ENCODE measurements around the gene SCIN. TPM values are rescaled to one million over a fixed set of nuclear protein-coding genes. Genes with fewer than 3 reads are reported as not detected.
"Not testable (repeated sequence)": the region's sequence is repeated elsewhere in the genome, so short reads cannot be mapped to it uniquely, and the experiment has no call there.

Gene SCIN
- total RNA-seq, 3 donors from 2014 or later (not counting 1 experiment from before 2014, with no cell fraction given): 0.08 TPM; not detected in 2

DNA sequence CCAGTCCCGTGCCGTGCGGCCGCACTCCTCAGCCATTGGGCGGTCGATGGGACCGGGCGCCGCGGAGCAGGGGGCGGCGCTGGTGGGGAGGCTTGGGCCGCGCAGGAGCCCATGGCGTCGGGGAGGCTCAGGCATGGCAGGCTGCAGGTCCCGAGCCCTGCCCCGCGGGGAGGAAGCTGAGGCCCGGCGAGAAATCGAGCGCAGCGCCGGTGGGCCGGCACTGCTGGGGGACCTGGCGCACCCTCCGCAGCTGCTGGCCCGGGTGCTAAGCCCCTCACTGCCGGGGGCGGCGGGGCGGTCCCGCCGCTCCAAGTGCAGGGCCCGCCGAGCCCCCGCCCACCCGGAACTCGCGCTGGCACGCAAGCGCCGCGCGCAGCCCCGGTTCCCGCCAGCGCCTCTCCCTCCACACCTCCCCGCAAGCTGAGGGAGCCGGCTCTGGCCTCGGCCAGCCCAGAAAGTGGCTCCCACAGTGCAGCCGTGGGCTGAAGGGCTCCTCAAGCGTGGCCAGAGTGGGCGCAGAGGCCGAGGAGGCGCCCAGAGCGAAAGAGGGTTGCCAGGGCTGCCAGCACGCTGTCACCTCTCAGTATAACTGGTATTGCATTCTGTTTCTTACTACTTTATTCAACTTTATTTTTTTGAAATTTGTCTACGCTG, 14.3 kb upstream of the SCIN start:
- H3K4me1 Mint-ChIP-seq; H3K36me3 Mint-ChIP-seq; H3K4me3 Mint-ChIP-seq; H3K27me3 Mint-ChIP-seq (ENCODE audit: low read depth in 2 of 2); H3K4me1 ChIP-seq (ENCODE audit: control insufficient read depth, insufficient read depth, low read length); H3K27ac Mint-ChIP-seq; intact Hi-C loops (cut with micrococcal nuclease); H3K27ac ChIP-seq (ENCODE audit: low read length); H3K9me3 Mint-ChIP-seq; H3K27me3 ChIP-seq (ENCODE audit: control insufficient read depth, insufficient read depth, low read length); H3K9me3 ChIP-seq (ENCODE audit: control insufficient read depth, insufficient read depth, low read length); ATAC-seq; H3K36me3 ChIP-seq (ENCODE audit: control insufficient read depth, insufficient read depth, low read length); H3K4me3 ChIP-seq (ENCODE audit: low read length): not testable (repeated sequence)
- WGBS (ENCODE audit: insufficient coverage): 91% methylated on average over 59 of the region's 60 CpGs
- DNase-seq: peak in 1 of 2 donors; percentile 26

DNA sequence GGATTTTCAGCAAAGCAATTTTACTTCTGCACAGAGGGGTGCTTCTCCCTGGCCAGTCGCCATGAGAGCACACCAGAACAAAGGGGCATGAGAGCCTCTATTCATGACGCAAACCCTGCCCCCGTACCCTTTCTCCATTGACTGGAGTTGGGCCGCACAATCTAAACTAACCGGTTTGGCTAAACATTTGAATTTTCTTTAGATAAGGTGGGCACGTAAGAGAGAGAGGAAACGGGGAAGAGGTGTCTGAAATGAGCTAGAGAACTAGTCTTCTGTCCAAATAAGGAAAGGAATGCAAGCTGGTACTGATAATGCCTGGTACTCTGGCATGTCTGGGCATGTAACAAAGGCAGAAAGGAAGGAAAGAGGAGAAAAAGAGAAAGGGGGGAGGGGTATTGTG, 13.2 kb upstream of the SCIN start:
- TF ChIP-seq, protein P1, sequence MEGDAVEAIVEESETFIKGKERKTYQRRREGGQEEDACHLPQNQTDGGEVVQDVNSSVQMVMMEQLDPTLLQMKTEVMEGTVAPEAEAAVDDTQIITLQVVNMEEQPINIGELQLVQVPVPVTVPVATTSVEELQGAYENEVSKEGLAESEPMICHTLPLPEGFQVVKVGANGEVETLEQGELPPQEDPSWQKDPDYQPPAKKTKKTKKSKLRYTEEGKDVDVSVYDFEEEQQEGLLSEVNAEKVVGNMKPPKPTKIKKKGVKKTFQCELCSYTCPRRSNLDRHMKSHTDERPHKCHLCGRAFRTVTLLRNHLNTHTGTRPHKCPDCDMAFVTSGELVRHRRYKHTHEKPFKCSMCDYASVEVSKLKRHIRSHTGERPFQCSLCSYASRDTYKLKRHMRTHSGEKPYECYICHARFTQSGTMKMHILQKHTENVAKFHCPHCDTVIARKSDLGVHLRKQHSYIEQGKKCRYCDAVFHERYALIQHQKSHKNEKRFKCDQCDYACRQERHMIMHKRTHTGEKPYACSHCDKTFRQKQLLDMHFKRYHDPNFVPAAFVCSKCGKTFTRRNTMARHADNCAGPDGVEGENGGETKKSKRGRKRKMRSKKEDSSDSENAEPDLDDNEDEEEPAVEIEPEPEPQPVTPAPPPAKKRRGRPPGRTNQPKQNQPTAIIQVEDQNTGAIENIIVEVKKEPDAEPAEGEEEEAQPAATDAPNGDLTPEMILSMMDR (IDR thresholded peaks at IDR 0.05): no peak
- 84% methylated on average over 7 of the region's 7 CpGs for WGBS (ENCODE audit: insufficient coverage)
- no peaks in the 10 kb centered on the region for H3K36me3 ChIP-seq (ENCODE audit: control insufficient read depth, insufficient read depth, low read length)
- no peak overlapping the region for H3K4me3 Mint-ChIP-seq
- H3K27ac ChIP-seq (ENCODE audit: low read length): no peak overlapping the region
- H3K4me3 ChIP-seq (ENCODE audit: low read length): no peak overlapping the region
- H3K4me1 Mint-ChIP-seq: no peaks in the 10 kb centered on the region
- no peaks in the 10 kb centered on the region for H3K27me3 Mint-ChIP-seq (ENCODE audit: low read depth in 2 of 2)
- intact Hi-C loops (cut with micrococcal nuclease): no loop called here
- H3K9me3 Mint-ChIP-seq: peaks cover 3 to 4% of the 10 kb centered on the region in 2 donors
- H3K27me3 ChIP-seq (ENCODE audit: control insufficient read depth, insufficient read depth, low read length): no peaks in the 10 kb centered on the region
- ATAC-seq (no peak), DNase-seq (no peak)
- no peaks in the 10 kb centered on the region for H3K4me1 ChIP-seq (ENCODE audit: control insufficient read depth, insufficient read depth, low read length)
- no peak overlapping the region for H3K27ac Mint-ChIP-seq
- H3K9me3 ChIP-seq (ENCODE audit: control insufficient read depth, insufficient read depth, low read length): peaks cover 2% of the 10 kb centered on the region
- H3K36me3 Mint-ChIP-seq: peaks cover 7% of the 10 kb centered on the region

DNA sequence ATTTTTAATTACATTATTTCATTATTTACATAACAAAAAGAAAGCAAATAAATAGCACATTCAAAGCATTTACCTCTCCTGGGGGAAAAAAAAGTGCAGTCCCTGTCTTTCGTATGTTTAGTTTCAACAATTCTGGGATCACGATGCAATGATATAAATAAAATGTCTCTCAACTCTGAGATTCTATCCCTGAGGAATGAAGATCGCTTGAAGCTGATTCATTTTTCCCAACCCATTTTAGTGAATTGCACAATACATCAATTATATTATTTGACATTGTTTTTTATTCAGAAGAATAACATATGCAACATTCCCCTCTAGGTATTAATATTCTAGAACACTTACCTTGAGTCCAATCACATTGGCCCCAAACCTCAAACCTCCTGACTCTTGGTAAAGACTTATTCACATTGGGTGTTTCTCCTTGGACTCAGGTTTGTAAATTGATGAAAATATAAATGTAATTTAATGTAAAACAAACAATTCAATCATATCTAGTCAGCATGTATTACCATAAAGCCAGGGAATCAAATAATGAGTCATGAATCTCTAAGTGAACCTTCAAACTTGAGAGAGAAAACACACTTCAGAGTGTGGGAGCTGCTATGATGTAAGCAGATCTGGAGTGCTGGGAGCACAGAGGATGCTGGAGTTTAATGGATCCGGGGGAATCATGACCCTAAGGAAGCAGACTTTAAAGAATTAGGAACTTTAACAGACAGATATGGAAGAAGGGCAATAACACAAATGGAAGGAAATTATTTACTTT, 5.3 kb upstream of the SCIN start:
- Histone ChIP-seq H3K4me3 (ENCODE audit: low read length) (no peak overlapping the region), H3K36me3 (ENCODE audit: control insufficient read depth, insufficient read depth, low read length) (no peaks in the 10 kb centered on the region), H3K27me3 (ENCODE audit: control insufficient read depth, insufficient read depth, low read length) (peaks cover under 1% of the 10 kb centered on the region), H3K4me1 (ENCODE audit: control insufficient read depth, insufficient read depth, low read length) (peaks cover under 1% of the 10 kb centered on the region), H3K27ac (ENCODE audit: low read length) (no peak overlapping the region), H3K9me3 (ENCODE audit: control insufficient read depth, insufficient read depth, low read length) (no peaks in the 10 kb centered on the region)
- TF ChIP-seq, protein P1 (IDR thresholded peaks at IDR 0.05): no peak
- WGBS (ENCODE audit: insufficient coverage): 89% methylated on average over 3 of the region's 4 CpGs
- Mint-ChIP-seq H3K27ac (no peak overlapping the region), H3K27me3 (ENCODE audit: low read depth in 2 of 2) (peaks cover 8 to 16% of the 10 kb centered on the region in 2 donors), H3K4me1 (peaks cover 3 to 4% of the 10 kb centered on the region in 2 donors), H3K36me3 (no peaks in the 10 kb centered on the region), H3K9me3 (no peaks in the 10 kb centered on the region), H3K4me3 (no peak overlapping the region)
- intact Hi-C loops (cut with micrococcal nuclease): no loop called here
- ATAC-seq (no peak), DNase-seq (no peak)

DNA sequence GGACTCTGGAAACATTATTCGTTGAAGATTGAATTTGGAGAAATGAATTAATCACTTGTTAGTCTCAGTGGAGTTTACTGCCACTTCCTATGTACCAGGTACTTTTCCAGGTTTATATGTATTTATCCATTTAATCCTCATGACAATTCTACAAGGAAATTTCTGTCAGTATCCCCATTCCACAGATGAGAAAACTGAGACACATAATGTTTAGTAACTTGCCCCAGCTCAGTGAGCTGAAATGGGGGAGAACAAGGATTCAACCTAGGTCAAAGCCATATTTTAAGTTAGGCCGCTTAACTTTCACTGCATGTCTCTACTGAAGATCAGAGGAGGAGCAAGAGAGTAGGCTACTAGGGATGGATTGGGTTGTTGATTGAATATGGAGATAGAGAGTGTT, 4.6 kb upstream of the SCIN start:
- no peaks in the 10 kb centered on the region for H3K9me3 Mint-ChIP-seq
- DNase-seq (no peak), ATAC-seq (no peak)
- H3K36me3 ChIP-seq (ENCODE audit: control insufficient read depth, insufficient read depth, low read length): no peaks in the 10 kb centered on the region
- peaks cover 8% of the 10 kb centered on the region for H3K4me1 ChIP-seq (ENCODE audit: control insufficient read depth, insufficient read depth, low read length)
- no peak overlapping the region for H3K4me3 ChIP-seq (ENCODE audit: low read length)
- H3K4me3 Mint-ChIP-seq: no peak overlapping the region
- TF ChIP-seq, protein P1 (IDR thresholded peaks at IDR 0.05): no peak
- H3K27me3 Mint-ChIP-seq (ENCODE audit: low read depth in 2 of 2): peaks cover 12 to 22% of the 10 kb centered on the region in 2 donors
- intact Hi-C loops (cut with micrococcal nuclease): no loop called here
- H3K27ac ChIP-seq (ENCODE audit: low read length): no peak overlapping the region
- H3K27me3 ChIP-seq (ENCODE audit: control insufficient read depth, insufficient read depth, low read length): peaks cover 6% of the 10 kb centered on the region
- 78% methylated on average over 2 of the region's 2 CpGs for WGBS (ENCODE audit: insufficient coverage)
- peaks cover 7 to 8% of the 10 kb centered on the region in 2 donors for H3K4me1 Mint-ChIP-seq
- no peaks in the 10 kb centered on the region for H3K9me3 ChIP-seq (ENCODE audit: control insufficient read depth, insufficient read depth, low read length)
- no peak overlapping the region for H3K27ac Mint-ChIP-seq
- no peaks in the 10 kb centered on the region for H3K36me3 Mint-ChIP-seq
